GM21360 (cell line): ENCODE data around the gene SEC24B.
A peak's percentile ranks its signal among the peaks of the same experiment; 100 is the strongest.
"Not testable (repeated sequence)": the region's sequence is repeated elsewhere in the genome, so short reads cannot be mapped to it uniquely, and the experiment has no call there.

Source experiments
- ATAC-seq: cut with Tn5 transposase; IDR thresholded peaks from one replicate; pipeline ENCODE4 v1.9.1; 2021; ENCODE audit warnings: mild to moderate bottlenecking, moderate library complexity; ENCODE audit not compliant: unreplicated experiment

Gene SEC24B

DNA sequence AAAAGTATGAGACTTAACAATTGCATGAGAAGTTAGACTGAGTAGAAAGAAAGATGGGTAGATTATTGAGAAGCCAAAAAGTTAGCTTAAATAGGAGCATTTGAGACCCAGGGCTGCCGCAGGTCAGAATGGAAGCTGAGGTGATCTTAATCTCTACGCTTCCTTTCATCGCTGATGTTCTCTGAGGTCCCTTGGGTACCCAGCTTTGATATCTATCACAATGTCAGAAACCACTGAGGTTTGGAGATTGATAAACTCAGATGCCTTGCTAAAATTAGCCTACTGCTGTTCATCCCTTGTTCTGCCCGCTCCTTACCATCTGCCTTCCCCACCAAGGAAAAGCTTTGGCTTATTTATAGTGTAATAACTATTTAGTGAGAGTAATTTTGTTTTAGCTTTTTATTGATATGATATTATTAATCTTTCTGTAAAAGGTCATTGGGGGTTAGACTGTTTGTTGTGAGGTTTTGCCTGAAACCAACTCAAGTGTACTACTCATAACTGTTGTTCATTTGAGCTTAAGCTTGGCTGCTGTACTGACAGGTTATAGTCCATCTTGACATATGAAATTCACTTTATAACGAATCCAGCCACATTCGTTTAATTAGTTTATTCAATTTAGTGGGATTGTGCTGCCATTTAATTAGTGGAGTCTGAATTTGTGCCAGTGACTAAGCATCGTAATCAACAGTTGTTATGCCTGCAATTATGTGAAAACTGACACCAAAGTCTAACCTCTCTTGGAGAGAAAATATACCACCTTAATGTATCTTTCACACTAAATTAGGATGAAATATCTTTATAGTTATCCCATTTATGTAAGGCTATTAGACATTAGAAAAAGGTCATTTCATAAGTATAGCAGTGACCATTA, 141.6 kb downstream of the SEC24B start:
- ATAC-seq, result no peak

DNA sequence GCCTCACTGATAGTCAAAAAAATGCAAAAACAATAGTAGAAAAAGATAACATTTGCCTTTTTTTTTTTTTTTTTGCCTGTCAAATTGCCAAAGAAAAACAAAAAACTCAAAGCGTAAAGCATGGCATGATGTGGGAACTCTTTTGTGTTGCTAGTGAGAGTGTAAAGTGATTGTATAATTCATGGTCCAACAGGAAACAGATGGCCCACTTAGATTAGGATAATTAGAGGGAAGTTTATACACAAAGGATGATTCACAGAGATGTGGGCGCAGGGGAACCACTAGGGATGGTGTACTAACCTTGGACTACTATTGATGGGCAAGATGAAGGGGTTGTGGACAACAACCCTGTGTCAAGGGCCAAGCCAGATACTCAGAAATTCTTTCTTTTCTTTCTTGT, 142.8 kb downstream of the SEC24B start:
- no peak for ATAC-seq

DNA sequence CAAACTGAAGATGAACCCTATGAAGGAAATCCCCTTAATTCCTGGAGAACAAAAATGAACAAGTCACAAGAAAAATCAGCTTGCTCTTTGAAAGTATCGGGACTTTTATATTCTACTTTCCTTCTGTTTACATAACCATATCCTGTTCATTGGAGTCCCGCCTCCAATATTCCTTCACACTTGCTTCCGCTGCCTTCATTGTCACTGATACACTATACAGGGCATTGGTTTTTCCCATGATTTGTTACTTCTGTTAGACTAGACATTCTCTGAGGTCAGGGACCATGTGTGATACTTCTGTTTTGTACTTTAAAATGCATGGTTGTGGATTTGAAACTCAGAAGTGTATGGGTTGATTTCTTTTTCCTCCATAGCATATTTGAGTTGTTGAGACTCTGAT, 145.2 kb downstream of the SEC24B start:
- ATAC-seq, result no peak

GRCh38 chr4:109579997-109580396, 146.4 kb downstream of the SEC24B start:
- not testable (repeated sequence) for ATAC-seq

DNA sequence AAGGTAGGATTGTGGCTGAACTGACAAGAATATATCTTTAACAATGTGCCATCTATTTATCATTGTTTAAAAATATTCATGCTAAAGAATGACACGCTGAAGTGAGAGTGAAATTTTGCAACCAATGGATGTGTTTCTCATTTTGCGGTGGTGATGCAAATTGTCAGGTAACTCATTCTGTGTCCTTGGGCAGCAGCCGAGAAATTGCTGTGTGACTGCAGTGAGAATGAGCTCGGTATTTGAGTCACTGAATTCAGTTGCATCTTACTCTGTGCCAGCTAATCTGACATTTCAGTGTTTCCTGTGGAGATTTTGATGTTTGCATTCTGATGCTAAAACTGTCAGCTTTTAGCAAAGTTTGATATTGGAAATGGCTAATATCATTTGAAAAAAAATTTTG, 154.6 kb downstream of the SEC24B start:
- ATAC-seq, result peak; percentile 99

DNA sequence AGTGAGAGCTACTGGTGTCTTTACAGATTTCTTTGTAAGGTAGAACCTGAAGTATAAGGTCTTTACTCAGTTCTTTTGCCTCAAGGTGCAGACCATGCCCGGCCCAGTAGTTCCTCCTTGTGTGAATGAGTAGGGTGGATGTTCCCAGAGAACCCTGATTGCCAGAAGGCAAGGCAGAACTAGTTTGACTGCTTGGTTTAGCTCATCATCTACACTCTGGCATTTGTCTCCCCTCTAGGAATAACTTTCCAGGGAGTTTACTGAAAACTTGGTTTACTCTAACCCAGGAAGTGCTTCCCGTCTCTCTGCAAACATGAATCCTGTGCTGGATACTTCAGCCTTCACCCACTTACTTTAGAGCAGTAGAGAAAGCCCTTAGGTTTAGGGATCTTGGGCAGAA, 155.5 kb downstream of the SEC24B start:
- no peak for ATAC-seq

GRCh38 chr4:109589605-109590004, 156.0 kb downstream of the SEC24B start:
- ATAC-seq, result no peak
